Superior temporal gyrus (tissue), 1 donor: Measurements from ENCODE around the gene IMMP1L.

Source experiments
- DNase-seq: peaks from one replicate; pipeline ENCODE4 v3.0.0-alpha.2; 2016; ENCODE audit errors: extremely low spot score

IMMP1L gene

DNA sequence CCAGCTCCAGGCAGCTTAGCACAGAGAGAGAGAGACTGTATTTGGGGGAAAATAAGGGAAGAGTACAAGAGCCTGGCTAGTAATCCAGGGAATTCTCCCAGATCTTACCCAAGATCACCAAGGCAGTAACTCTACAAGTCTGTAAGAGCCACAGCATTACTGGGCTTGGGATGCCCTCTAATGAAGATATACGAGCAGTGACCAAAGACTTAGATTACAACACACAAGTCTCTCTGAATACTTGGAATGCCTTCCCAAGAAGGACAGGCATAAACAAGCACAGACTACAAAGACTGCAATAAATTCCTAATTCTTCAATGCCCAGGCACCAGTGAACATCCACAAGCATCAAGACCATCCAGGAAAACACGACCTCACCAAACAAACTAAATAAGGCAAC, 122.0 kb downstream of the IMMP1L start:
- DNase-seq = no peak

DNA sequence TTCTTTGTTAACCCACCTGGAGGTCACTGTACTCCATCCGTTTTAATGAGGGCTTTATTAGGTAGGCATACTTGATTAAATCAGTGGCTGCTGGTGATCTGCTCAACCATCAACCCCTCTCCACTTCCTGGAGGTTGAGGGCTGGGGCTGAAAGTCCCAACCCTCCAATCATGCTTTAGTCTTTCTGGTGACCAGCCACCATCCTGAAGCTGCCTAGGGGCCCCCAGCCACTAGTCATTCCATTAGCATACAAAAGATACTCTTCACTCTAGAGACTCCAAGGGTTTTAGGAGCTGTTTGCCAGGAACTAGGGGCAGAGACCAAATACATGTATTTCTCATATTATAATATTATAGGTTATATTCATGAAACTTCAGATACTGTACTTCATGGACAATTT, 126.3 kb downstream of the IMMP1L start:
- no peak for DNase-seq
